ENCODE data around the gene CADPS2.

- no peak for TF ChIP-seq CTCF (IDR thresholded peaks at IDR 0.05)
- TF ChIP-seq POLR2AphosphoS5 (IDR thresholded peaks at IDR 0.05), result no peak
- TF ChIP-seq POLR2A (IDR thresholded peaks at IDR 0.05), result no peak
These were observed 82.4 kb downstream of the CADPS2 start for GRCh38 chr7:122803851-122804250.
